ENCODE data around the gene CES2.
A peak's percentile ranks its signal among the peaks of the same experiment; 100 is the strongest.
"Not testable (repeated sequence)": the region's sequence is repeated elsewhere in the genome, so short reads cannot be mapped to it uniquely, and the experiment has no call there.

The CES2 gene, protein sequence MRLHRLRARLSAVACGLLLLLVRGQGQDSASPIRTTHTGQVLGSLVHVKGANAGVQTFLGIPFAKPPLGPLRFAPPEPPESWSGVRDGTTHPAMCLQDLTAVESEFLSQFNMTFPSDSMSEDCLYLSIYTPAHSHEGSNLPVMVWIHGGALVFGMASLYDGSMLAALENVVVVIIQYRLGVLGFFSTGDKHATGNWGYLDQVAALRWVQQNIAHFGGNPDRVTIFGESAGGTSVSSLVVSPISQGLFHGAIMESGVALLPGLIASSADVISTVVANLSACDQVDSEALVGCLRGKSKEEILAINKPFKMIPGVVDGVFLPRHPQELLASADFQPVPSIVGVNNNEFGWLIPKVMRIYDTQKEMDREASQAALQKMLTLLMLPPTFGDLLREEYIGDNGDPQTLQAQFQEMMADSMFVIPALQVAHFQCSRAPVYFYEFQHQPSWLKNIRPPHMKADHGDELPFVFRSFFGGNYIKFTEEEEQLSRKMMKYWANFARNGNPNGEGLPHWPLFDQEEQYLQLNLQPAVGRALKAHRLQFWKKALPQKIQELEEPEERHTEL

DNA sequence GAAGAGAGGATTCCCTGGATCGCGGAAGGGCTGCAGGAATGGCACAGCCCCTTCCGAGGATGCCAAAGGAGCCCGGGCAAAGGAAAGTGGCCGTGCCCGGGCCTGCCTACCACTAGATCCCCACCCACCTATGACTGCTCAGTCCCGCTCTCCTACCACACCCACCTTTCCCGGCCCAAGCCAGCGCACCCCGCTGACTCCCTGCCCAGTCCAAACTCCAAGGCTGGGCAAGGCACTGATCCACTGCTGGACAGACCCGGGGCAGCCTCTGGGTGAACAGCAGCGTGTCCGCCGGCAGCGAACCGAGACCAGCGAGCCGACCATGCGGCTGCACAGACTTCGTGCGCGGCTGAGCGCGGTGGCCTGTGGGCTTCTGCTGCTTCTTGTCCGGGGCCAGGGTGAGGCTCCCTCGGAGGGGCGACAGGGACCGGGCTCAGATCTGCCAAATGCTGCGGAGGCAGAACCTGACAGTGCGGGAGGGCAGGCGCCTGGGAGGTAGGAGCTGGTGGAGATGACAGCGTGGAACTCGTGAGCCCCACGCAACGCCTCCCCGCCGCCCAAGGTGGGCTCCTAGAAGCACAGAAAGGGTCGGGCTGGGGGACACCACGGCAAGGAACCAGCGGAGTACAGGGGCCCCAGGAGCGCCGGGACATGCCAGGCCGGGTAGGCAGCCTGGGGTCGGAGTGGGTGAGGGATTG lies at the start of gene CES2:
TSS of gene CES2 (plus strand) at position 203 of the 698 bp plus-strand sequence. CDS start at position 323, 120 bp downstream.
- DNase-seq (ENCODE audit: low read depth in 2 of 2): no peak

DNA sequence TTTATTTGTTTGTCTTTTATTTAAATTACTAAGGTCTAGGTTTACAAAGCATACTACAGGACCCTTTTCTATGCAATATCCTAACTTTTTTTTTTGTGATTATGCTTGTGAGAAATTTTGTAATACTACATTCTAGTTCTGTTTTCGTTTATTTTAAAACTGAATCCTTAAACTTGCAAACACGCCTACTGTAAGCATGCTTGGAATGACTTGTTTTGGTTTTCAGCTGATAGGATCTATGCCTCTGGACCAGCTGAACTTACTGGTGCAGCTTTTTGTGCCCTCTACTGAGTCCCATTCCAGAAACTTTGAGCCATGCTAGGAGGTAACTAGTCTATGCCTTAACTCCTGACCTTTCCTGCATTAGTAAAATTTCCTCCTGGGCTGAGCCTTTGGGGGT lies 49.0 kb upstream of the CES2 start:
- DNase-seq (ENCODE audit: low read depth in 2 of 2): no peak

DNA sequence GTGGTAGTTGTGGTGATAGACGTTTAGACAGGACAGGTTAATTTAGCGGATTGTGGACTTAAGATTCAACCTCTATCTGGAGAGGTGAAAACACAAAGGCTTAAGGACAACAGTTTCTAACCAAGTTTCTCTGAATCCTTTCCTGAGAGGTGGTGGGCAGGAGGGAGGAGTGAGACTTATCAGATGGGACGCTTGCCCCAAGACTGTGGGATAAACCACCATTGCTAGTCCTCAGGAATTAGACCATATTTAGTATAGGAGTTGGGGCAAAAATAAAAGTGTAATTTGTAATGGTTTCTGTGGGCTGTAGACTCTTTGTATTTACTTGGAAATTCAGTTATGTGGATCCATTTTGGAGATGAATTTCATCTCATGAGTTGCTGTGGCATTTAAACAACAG lies 48.4 kb upstream of the CES2 start:
- no peak for DNase-seq (ENCODE audit: low read depth in 2 of 2)

DNA sequence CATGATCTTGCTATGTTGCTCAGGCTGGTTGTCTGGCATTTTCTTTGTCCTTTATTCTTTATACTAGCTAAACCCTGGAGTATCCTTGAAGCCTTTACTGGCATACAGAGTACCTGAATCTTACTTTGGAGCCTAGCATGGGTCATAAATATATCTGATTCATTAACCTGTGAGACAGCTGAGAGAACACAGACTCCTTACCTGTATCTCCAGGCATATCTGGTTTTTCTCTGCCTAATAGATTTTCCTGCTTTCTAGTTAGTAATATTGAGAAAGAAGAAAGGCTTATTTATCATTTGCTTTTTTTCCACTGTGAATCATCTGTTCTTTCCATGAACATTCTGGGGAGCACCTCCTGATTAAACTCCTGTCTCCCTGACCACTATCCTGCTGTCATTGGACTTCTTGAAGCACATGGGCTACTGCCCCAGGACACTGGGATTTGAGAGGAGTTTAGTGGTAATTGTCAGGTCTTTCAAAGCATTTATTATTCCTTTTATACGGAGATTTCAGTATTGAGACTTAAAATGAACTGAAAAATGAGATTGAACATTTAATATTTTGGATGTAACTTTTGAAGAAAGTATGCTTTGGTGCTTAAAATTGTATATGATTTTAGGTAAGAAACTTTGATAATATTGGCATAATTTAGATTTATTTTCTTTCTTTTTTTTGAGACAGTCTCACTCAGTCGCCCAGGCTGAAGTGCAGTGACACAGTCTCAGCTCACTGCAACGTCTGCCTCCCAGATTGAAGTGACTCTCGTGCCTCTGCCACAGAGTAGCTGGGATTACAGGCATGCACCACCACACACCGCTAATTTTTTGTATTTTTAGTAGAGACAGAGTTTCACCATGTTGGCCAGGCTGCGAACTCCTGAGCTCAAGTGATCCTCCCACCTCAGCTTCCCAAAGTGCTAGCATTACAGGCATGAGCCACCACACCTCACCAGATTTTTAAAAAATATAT lies 46.4 kb upstream of the CES2 start:
- no peak for DNase-seq (ENCODE audit: low read depth in 2 of 2)

DNA sequence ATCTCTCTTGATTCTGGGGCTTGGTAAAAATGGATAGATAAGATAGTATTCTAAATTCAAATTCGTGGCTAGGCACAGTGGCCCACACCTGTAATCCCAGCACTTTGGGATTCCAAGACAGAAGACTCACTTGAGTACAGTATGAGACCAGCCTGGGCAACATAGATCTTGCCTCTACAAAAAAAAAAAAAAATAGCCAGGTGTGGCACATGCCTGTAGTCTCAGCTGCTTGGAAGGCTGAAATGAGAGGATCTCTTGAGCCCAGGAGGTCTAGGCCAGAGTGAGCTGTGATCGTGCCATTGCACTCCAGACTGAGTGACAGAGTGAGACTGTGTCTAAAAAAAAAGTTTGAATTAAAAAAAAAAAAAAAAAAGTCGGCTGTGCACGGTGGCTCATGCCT lies 45.7 kb upstream of the CES2 start:
- DNase-seq (ENCODE audit: low read depth in 2 of 2): no peak

DNA sequence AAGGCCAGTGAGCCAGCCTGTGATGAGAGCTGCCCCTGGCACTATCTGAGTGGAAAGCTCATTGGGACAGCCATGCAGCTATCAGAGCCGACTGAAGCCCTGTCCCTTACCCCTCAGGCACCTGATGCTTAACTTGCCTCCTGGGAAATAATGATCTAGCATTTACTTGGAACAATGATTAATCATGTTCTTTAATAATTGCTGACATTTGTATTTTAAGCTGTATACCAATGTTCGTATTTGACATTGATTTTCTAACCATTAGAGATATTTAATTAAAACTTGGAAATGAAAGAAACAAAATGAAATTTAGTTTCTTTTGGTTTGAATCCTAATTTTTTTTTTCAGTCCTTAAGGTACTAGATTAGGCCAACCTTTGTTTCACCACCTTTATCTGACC lies 44.5 kb upstream of the CES2 start:
- no peak for DNase-seq (ENCODE audit: low read depth in 2 of 2)

DNA sequence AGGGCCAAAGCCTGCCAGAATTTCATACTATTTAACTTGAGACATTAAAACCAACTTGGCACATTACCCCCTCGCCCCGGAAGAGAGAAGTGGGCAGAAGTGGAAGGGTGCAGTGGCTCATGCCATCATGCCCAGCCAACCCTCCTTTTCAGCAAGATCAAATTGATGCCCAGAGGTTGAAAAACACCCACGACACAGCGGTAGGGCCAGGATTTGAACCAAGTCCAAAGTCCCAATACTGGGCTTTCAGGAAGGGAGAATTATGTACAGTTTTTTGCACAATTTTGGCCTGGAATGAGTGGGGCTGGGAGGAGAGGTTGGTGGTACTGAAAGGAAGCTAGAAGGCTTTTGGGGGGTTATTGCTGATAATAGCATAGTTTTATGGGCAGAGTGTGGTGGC lies 44.0 kb upstream of the CES2 start:
- no peak for DNase-seq (ENCODE audit: low read depth in 2 of 2)

DNA sequence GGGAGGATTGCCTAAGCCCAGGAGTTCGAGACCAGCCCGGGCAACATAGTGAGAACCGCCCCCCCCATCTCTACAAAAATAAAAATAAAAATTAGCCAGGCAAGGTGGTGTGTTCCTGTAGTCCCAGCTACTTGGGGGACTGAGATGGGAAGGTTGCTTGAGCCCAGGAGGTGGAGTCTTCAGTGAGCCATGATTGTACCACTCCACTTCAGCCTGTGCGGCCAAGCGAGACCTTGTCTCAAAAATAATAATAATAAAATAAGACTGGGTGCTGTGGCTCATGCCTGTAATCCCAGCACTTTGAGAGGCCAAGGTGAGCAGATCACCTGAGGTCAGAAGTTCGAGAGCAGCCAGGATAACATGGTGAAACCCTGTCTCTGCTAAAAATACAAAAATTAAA lies 43.5 kb upstream of the CES2 start:
- DNase-seq (ENCODE audit: low read depth in 2 of 2): no peak

DNA sequence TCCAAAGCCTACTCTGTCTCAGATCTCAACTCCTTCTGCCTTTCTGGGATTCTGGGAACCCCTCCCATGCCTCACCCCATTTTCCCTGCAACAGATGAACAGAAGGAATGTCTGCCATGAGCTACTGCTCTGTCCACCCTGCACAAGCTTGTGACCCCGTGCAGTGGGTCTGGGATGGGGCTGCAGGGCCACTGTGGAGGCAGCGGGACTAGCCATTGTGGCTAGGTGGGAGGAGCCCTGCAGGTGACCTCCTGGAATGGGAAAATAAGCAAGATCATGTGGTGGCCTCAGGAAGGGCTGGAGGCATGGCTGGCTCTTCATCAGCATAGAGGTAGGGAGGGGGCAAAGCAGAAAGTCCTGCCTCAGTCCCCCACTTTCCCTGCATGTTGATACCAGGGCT lies 41.3 kb upstream of the CES2 start:
- DNase-seq (ENCODE audit: low read depth in 2 of 2): no peak

DNA sequence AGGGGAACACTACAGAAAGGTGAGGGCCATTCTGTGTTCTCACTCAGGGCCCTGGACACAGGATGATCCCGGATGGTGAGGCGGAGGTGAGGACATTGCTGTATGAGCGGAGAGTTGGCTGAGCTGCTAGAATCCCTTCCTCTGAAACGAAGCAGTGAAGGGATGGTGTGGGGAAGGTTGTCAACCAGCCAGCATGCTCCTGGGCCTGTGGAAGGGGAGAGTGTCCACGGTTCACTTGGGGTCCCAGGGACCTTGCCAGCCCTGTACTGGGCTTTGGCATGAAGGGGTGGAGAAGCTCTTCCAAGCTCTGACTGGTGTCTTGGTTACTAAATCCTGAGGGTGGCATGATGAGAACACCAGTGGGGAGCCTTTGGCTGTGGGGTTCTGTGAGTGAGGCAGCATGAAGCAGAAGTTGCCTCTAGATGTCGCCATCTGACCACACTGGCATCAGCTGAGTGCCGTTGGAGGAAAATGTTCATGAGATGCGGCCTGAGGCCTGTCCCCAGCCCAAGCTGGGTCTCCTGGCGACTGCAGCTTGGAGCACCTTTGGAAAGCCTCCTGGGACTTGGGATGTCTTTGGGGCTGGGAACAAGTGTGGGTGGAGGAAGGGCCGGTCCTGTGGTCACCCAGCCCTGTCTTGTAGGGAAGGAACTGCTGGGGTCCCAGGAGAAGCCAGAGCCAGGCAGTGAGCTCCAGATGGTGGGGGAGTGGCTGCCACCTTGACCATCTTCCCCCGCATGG lies 40.2 kb upstream of the CES2 start:
- peak; percentile 25 to 41 for DNase-seq (ENCODE audit: low read depth in 2 of 2)

DNA sequence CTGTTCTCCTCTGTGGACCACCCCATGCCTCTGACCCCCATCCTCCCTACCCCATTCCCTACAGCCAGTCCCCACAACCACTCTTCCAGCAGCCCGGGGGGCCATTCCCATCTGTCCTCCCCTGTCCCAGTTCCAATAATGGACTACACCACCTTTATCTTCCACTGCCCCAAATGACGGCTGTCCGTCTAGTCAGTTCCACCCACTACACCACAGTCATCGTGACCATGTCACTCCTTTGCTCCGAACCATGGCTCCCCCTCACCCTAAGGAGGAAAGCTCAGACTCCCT lies 39.7 kb upstream of the CES2 start:
- DNase-seq (ENCODE audit: low read depth in 2 of 2): no peak

DNA sequence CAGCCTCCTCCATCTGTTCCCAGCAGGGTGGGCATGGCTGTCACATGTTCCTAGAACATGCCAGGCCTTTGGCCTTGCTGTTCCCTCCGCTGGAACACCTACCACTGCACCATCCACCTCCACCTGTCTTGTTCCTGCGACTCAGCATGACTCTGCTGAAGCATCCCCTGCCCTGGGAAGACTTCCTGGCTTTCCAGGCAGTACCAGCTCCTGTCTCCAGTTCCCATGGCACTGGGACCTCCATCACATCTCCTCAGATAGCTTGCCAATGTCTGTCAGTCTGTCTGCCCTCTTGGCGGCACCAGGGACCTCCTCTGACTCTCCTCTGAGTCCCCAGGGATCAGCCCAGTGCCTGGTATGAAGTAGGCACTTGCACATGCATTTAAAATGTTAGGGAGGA lies 39.3 kb upstream of the CES2 start:
- no peak for DNase-seq (ENCODE audit: low read depth in 2 of 2)

DNA sequence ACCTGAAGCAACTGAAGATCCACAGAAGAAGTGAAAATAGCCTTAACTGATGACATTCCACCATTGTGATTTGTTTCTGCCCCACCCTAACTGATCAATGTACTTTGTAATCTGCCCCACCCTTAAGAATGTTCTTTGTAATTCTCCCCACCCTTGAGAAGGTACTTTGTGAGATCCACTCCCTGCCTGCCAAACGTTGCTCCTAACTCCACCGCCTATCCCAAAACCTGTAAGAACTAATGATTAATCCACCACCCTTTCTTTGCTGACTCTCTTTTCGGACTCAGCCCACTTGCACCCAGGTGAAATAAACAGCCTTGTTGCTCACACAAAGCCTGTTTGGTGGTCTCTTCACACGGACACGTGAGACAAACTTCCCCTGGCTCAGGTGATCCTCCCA lies 38.6 kb upstream of the CES2 start:
- not testable (repeated sequence) for DNase-seq (ENCODE audit: low read depth in 2 of 2)

DNA sequence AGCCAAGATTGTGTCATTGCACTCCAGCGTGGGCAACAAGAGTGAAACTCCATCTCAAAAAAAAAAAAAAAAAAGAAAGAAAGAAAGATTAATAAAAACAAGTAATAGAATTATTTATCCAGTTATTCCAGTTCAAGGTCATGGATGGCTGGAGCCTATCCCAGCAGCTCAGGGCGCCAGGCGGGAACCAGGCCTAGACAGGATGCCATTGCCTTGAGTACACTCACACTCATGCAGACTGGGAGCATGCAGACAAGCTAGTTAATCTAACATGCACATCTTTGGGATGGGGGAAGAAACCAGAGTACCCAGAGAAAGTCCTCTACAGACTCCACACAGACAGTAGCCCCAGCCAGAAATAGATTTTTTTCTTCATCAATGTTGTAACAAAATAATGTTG lies 37.1 kb upstream of the CES2 start:
- no peak for DNase-seq (ENCODE audit: low read depth in 2 of 2)

DNA sequence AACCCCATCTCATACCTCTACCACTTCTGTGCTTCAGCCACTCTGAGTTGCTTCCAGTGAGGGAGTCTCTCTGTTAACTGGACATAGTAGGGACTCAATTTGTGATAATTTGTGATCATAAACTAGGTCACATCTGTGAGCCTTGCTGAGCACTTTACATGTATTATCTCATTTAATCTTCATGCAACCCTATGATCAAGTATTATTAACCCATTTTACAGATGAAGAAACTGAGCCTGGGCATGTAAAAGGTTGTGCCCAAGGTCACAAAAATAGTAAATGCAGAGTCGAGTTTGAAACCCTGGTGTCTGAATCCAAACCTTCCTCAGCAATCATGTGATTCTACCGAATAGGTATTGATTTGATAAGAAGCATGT lies 36.4 kb upstream of the CES2 start:
- no peak for DNase-seq (ENCODE audit: low read depth in 2 of 2)

DNA sequence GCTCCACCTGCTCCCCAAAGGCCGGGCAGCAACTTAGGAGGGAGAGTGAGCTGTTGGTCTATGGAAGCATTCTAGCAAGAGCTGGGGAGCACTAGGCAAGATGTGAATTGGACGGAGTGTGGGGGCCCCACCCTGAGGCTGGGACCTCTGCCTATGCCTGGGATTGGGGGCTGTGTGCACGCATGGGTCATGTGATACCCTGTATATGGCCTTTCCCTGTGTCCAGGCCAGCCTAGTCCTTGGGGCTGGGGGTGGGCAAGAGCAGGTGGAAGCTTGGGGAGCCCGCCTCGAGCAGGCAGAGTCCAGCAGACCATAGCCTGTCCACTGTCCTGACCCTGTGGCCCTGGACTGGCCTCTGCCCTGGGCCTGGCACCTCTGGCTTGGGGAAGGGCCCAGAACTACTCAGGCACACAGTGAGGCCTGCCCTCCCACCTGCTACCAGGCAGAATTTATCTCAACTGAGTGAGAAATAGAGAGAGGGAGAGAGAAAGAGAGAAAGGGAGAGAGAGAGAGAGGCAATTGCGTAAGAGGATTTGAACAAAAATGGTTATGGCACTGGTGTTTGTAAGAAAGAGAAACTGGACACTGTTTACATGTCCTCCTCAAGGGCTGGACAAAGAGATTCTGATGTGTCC lies 35.9 kb upstream of the CES2 start:
- DNase-seq (ENCODE audit: low read depth in 2 of 2): no peak

DNA sequence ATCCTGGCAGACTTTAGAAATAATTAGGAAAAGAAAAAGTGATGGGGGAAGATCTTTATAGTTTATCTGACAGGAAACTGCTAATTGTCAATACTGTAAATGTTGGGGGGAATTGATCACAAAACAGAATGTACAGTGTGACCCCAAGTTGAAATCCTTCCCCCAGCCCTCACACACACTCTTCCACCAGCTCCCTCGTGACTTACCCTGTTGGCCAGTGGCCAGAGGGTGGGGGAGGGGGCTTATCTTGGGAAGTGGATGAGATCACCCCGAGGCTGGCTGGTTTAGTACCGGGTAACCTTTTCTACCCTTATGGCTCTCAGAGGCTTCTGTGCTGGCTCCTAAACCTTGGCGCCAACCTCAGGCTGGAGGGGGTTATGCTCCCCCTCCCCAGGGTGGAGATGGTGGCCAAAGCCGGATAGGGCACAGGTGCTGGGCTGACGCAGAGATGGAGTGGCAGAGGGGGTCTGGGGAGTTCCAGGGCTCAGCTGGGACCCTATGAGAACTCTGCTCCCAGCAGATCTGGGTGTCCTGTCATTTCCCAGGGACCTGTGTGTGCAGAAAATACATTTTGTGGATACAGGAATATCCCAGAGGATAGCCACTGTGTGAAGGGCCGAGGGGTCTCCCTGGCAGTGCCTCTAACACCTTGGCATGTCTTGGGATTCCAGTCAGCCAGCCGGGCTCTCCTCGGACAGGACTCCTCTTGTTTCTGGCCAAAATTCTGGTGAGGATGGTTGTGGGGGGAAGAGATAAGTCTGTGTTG lies 35.2 kb upstream of the CES2 start:
- DNase-seq (ENCODE audit: low read depth in 2 of 2): no peak

DNA sequence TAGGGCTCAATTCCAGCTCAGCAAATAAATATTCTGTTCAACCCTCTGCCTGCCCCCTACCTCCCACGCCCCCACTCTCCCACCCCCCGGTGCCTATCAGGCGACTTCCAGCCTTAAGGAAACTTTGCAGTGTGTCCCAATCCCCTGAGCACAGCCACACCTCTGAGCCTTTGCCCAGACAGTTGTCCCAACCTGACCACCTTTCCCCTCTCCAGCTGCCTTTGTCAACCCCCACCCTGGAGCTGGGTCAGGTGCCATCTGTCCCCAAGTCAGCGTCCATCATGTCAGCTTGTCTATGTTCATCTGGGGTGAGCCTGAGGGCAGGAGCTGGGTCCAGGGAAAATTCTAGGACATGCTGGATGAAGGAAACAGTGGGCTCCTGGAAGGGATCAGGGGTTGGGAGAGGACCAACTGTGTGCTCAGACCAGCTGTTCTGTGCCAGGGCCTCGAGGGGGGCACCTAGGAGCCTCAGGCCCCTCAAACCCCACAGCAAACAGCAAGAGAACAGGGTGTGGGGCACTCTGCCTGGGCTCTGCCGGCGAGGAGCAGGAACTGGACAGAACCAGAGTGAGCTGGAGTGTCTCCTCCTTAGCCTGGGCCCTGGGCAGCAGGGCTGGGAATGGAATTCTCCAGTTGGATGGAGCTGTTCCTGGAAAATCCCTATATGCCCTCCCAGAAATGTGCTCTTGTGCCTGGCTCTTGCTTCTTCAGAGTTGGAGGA lies 34.4 kb upstream of the CES2 start:
- no peak for DNase-seq (ENCODE audit: low read depth in 2 of 2)

DNA sequence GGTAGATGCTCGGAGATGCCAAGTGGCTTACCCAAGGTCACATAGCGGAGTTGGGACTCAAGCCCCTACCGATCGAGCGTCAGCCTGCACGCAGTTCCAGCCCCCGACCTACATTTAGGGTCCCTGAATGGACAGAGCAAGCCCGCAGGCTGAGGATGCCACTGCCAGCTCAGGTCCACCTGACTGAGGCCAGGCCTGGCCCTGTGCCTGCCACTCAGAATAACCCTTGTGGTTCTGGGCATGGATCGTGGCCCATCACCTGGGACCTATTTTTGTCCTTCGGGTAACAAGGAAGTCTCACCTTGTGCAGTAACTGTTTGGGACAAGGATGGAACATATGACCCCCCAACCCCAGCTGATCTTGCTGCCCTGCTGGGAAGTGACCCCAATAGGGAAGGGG lies 33.7 kb upstream of the CES2 start:
- no peak for DNase-seq (ENCODE audit: low read depth in 2 of 2)

Measured in stimulated activated CD4-positive, alpha-beta T cell treated with anti-CD3 and anti-CD28 coated beads, Interleukin-12 subunit alpha, Interleukin-12 subunit beta, amount 100 ng/mL, for 24 hours (primary cell).